H1 (cell line): ENCODE data around the gene BLCAP. TPM values are rescaled to one million over a fixed set of nuclear protein-coding genes. Genes with fewer than 3 reads are reported as not detected.

ENCODE experiments used
- CTCF ChIA-PET: fragments of 300-600 bp; sonication (Branson Sonifier 250); formaldehyde crosslinking; loops from one replicate; lab custom pipeline; 2021; ENCODE audit not compliant: partially characterized antibody; lab: Charles Lee
- POLR2A ChIA-PET: fragments of 300-600 bp; sonication (Branson Sonifier 250); formaldehyde crosslinking; loops from one replicate; lab custom pipeline; 2021; ENCODE audit warnings: inconsistent platforms; ENCODE audit not compliant: partially characterized antibody; lab: Charles Lee
- DNase-seq, 2 experiments: peaks; one replicate each; pipeline versions ENCODE4 v3.0.0 to v3.0.0-alpha.2; 2010 to 2022; ENCODE audit warnings: low spot score in 2 of 2, low read depth in 1 of 2, mixed read lengths in 1 of 2
- FAIRE-seq: peaks from 2 replicates; lab custom pipeline; 2011; peaks lifted over from hg19 to GRCh38; lab: Jason Lieb, UNC
- H2AFZ ChIP-seq: 2 replicates; pipeline ENCODE4 v1.8.1; 2012; ENCODE audit warnings: low read length, inconsistent platforms
- H2AK5ac ChIP-seq: 2 replicates; pipeline ENCODE4 v1.6.1; 2013; ENCODE audit warnings: low read depth, low read length
- H2BK120ac ChIP-seq: replicated peaks from 2 replicates; pipeline ENCODE3; 2013; ENCODE audit warnings: low read depth, low read length, inconsistent platforms
- H2BK12ac ChIP-seq: 2 replicates; pipeline ENCODE4 v1.6.1; 2013; ENCODE audit warnings: low read depth, low read length
- H2BK15ac ChIP-seq: 2 replicates; pipeline ENCODE4 v1.6.1; 2013; ENCODE audit warnings: low read length
- H2BK20ac ChIP-seq: 2 replicates; pipeline ENCODE4 v1.6.1; 2013; ENCODE audit warnings: low read length
- H2BK5ac ChIP-seq: 2 replicates; pipeline ENCODE4 v1.6.1; 2013; ENCODE audit warnings: low read depth, low read length
- H3K14ac ChIP-seq: 2 replicates; pipeline ENCODE4 v1.6.1; 2013; ENCODE audit warnings: inconsistent platforms; ENCODE audit not compliant: insufficient read length
- H3K18ac ChIP-seq: 2 replicates; pipeline ENCODE4 v1.6.1; 2013; ENCODE audit warnings: low read length; ENCODE audit errors: extremely low read depth
- H3K23ac ChIP-seq: 2 replicates; pipeline ENCODE4 v1.6.1; 2013; ENCODE audit warnings: inconsistent platforms; ENCODE audit not compliant: insufficient read length
- H3K23me2 ChIP-seq: 2 replicates; pipeline ENCODE4 v1.6.1; 2013; ENCODE audit warnings: low read depth, low read length
- H3K27ac ChIP-seq: 2 replicates; pipeline ENCODE4 v1.6.1; 2011; ENCODE audit warnings: low read depth, low read length, inconsistent platforms
- H3K27me3 ChIP-seq, 4 experiments: replicated peaks in 1 of 4; 1 replicate in 1 of 4; 2 replicates in 3 of 4; pipeline versions ENCODE4 v1.6.1 to v1.8.1; 2011 to 2013; ENCODE audit warnings: low read length in 3 of 4, mild to moderate bottlenecking in 3 of 4, inconsistent platforms in 2 of 4, mixed read lengths in 2 of 4, moderate library complexity in 1 of 4; ENCODE audit not compliant: control insufficient read depth in 3 of 4, insufficient read depth in 3 of 4; ENCODE audit errors: extremely low read depth in 1 of 4
- H3K36me3 ChIP-seq, 4 experiments: 2 replicates each; pipeline versions ENCODE4 v1.6.1 to v1.8.1; 2011 to 2013; ENCODE audit warnings: mild to moderate bottlenecking in 4 of 4, low read length in 3 of 4, moderate library complexity in 2 of 4, control low read depth in 1 of 4, inconsistent platforms in 1 of 4; ENCODE audit not compliant: insufficient read depth in 4 of 4, control insufficient read depth in 2 of 4
- H3K4ac ChIP-seq: replicated peaks from 2 replicates; pipeline ENCODE3; 2013; ENCODE audit warnings: low read length, low read depth, mixed read lengths, inconsistent platforms; ENCODE audit not compliant: insufficient read length
- H3K4me1 ChIP-seq, 4 experiments: replicated peaks in 1 of 4; 1 replicate in 1 of 4; 2 replicates in 3 of 4; pipeline versions ENCODE4 v1.6.1 to v1.8.1; 2011 to 2013; ENCODE audit warnings: low read length in 3 of 4, inconsistent platforms in 2 of 4, mixed read lengths in 1 of 4; ENCODE audit not compliant: insufficient read depth in 4 of 4, control insufficient read depth in 3 of 4
- H3K4me2 ChIP-seq, 2 experiments: 2 replicates each; pipeline versions ENCODE4 v1.6.1 to v1.8.1; 2011 to 2013; ENCODE audit warnings: low read depth in 2 of 2, low read length in 2 of 2, control low read depth in 1 of 2, inconsistent platforms in 1 of 2, mild to moderate bottlenecking in 1 of 2; ENCODE audit not compliant: insufficient read depth in 1 of 2
- H3K4me3 ChIP-seq, 4 experiments: fragments of 200-600, 300-600 bp in 1 of 4; sonication (generic), shearing (Covaris generic), sonication (Bioruptor Twin) in 1 of 4; 2 replicates each; pipeline versions ENCODE4 v1.5.1 to v1.8.1; 2011 to 2016; ENCODE audit warnings: low read length in 4 of 4, low read depth in 3 of 4, control low read depth in 2 of 4, inconsistent platforms in 2 of 4, mild to moderate bottlenecking in 2 of 4, mixed read lengths in 1 of 4, moderate library complexity in 1 of 4; ENCODE audit not compliant: insufficient read depth in 2 of 4; ENCODE audit errors: extremely low read depth in 1 of 4
- H3K56ac ChIP-seq: replicated peaks from 2 replicates; pipeline ENCODE3; 2013; ENCODE audit warnings: low read depth, mild to moderate bottlenecking, mixed read lengths, low read length, inconsistent platforms; ENCODE audit not compliant: insufficient read length
- H3K79me1 ChIP-seq: 2 replicates; pipeline ENCODE4 v1.6.1; 2013; ENCODE audit warnings: low read depth, low read length, control low read depth
- H3K79me2 ChIP-seq, 2 experiments: 2 replicates each; pipeline versions ENCODE4 v1.6.1 to v1.8.1; 2012 to 2013; ENCODE audit warnings: low read length in 2 of 2, mild to moderate bottlenecking in 2 of 2, inconsistent platforms in 1 of 2; ENCODE audit not compliant: insufficient read depth in 2 of 2, control insufficient read depth in 1 of 2
- H3K9ac ChIP-seq, 4 experiments: replicated peaks in 1 of 4; 1 replicate in 1 of 4; 2 replicates in 3 of 4; pipeline versions ENCODE4 v1.6.1 to v1.8.1; 2011 to 2013; ENCODE audit warnings: low read depth in 3 of 4, low read length in 3 of 4, control low read depth in 2 of 4, mild to moderate bottlenecking in 2 of 4, moderate library complexity in 2 of 4, inconsistent platforms in 1 of 4; ENCODE audit errors: extremely low read depth in 1 of 4
- H3K9me3 ChIP-seq, 2 experiments: 2 replicates each; pipeline versions ENCODE4 v1.6.1 to v1.8.1; 2012 to 2013; ENCODE audit warnings: mild to moderate bottlenecking in 2 of 2, moderate library complexity in 2 of 2, control low read depth in 1 of 2, inconsistent platforms in 1 of 2, low read depth in 1 of 2, low read length in 1 of 2, mixed read lengths in 1 of 2; ENCODE audit not compliant: insufficient read depth in 2 of 2
- H4K20me1 ChIP-seq, 2 experiments: replicated peaks in 1 of 2; 2 replicates each; pipeline versions ENCODE3 to v1.8.1; 2011 to 2013; ENCODE audit warnings: inconsistent platforms in 2 of 2, low read length in 2 of 2, mild to moderate bottlenecking in 1 of 2; ENCODE audit not compliant: insufficient read depth in 2 of 2, control insufficient read depth in 1 of 2
- H4K5ac ChIP-seq: 2 replicates; pipeline ENCODE4 v1.6.1; 2013; ENCODE audit warnings: low read length, low read depth, mixed read lengths, inconsistent platforms; ENCODE audit not compliant: insufficient read length
- H4K8ac ChIP-seq: 2 replicates; pipeline ENCODE4 v1.8.0; 2013; ENCODE audit warnings: mild to moderate bottlenecking, moderate library complexity, low read length, inconsistent platforms; ENCODE audit not compliant: insufficient read depth; ENCODE audit errors: extremely low read depth
- H4K91ac ChIP-seq: replicated peaks from 2 replicates; pipeline ENCODE3; 2013; ENCODE audit warnings: low read length, mixed read lengths, inconsistent platforms; ENCODE audit not compliant: insufficient read length
- BRCA1 ChIP-seq: IDR thresholded peaks from 2 replicates; pipeline ENCODE4 v1.6.1; 2012; ENCODE audit warnings: low read depth, low read length, improper control_type of control experiment
- CBX5 ChIP-seq: fragments of 300-800, 300-1000 bp; sonication (generic); IDR thresholded peaks from 2 replicates; pipeline ENCODE4 v1.7.1; 2016; ENCODE audit warnings: antibody characterized with exemption, low read length, low read depth
- EP300 ChIP-seq, 2 experiments: IDR thresholded peaks; 1 replicate in 1 of 2; 2 replicates in 1 of 2; pipeline ENCODE4 v1.6.1; 2011 to 2012; ENCODE audit warnings: low read depth in 2 of 2, low read length in 2 of 2, mild to moderate bottlenecking in 2 of 2, borderline replicate concordance in 1 of 2, inconsistent platforms in 1 of 2, moderate library complexity in 1 of 2
- GTF2F1 ChIP-seq: IDR thresholded peaks from 2 replicates; pipeline ENCODE4 v1.6.1; 2012; ENCODE audit warnings: low read depth, low read length, improper control_type of control experiment, borderline replicate concordance
- KDM1A ChIP-seq: fragments of 200-600, 300-600 bp; sonication (generic); IDR thresholded peaks from 2 replicates; pipeline ENCODE4 v1.7.1; 2016; ENCODE audit warnings: mild to moderate bottlenecking, low read length, borderline replicate concordance
- KDM4A ChIP-seq: IDR thresholded peaks from one replicate; pipeline ENCODE4 v1.7.1; 2012; ENCODE audit warnings: low read depth, mild to moderate bottlenecking, moderate library complexity, low read length, inconsistent platforms; ENCODE audit not compliant: severe bottlenecking
- PHF8 ChIP-seq: fragments of 200-600 bp; sonication (generic); conservative IDR thresholded peaks from 2 replicates; pipeline ENCODE4 v1.7.1; 2012; ENCODE audit warnings: low read depth, mild to moderate bottlenecking, inconsistent platforms, low read length, moderate library complexity
- POLR2A ChIP-seq, 2 experiments: IDR thresholded peaks; 1 replicate in 1 of 2; 2 replicates in 1 of 2; pipeline ENCODE4 v1.6.1; 2011; ENCODE audit warnings: low read depth in 2 of 2, low read length in 2 of 2, mild to moderate bottlenecking in 2 of 2; ENCODE audit errors: control extremely low read depth in 1 of 2
- RAD21 ChIP-seq, 2 experiments: IDR thresholded peaks in 1 of 2; conservative IDR thresholded peaks in 1 of 2; 2 replicates each; pipeline ENCODE4 v1.6.1; 2011; ENCODE audit warnings: low read depth in 2 of 2, low read length in 2 of 2, improper control_type of control experiment in 1 of 2, inconsistent platforms in 1 of 2, mild to moderate bottlenecking in 1 of 2, moderate library complexity in 1 of 2
- SAP30 ChIP-seq: fragments of 300-600 bp; sonication (generic); IDR thresholded peaks from 2 replicates; pipeline ENCODE4 v1.7.1; 2012; ENCODE audit warnings: low read length, moderate library complexity, mild to moderate bottlenecking, inconsistent platforms; ENCODE audit not compliant: insufficient read depth, insufficient replicate concordance
- SIX5 ChIP-seq: IDR thresholded peaks from 2 replicates; pipeline ENCODE4 v1.6.1; 2011; ENCODE audit warnings: mild to moderate bottlenecking, low read depth, low read length
- SP1 ChIP-seq: IDR thresholded peaks from 2 replicates; pipeline ENCODE4 v1.6.1; 2011; ENCODE audit warnings: low read depth, low read length
- TCF12 ChIP-seq: IDR thresholded peaks from 2 replicates; pipeline ENCODE4 v1.6.1; 2011; ENCODE audit warnings: low read depth, mild to moderate bottlenecking, low read length
- WGBS, 2 experiments: shearing (Covaris generic) in 1 of 2; methylation state at CpG; one replicate each; pipeline versions ENCODE4 v1.1.6 to v1.1.7; 2013 to 2015; ENCODE audit warnings: low lambda C conversion rate in 2 of 2, mixed read lengths in 2 of 2, inconsistent platforms in 1 of 2, low coverage in 1 of 2, missing lambda C conversion rate in 1 of 2; ENCODE audit not compliant: insufficient replicate concordance in 2 of 2, insufficient coverage in 1 of 2, insufficient read length in 1 of 2; ENCODE audit errors: extremely low coverage in 1 of 2, missing lambda C conversion rate in 1 of 2; 5-methylcytosine and 5-hydroxymethylcytosine counted together
- polyA plus RNA-seq, 7 experiments: library from polyadenylated mRNA; depleted of rRNA in 3 of 7; stranded (reverse) in 5 of 7; unstranded in 2 of 7; fragments of >200 nt in 5 of 7; fragments of 200-250 nt in 2 of 7; gene quantifications; 1 replicate in 5 of 7; 2 replicates in 1 of 7; 4 replicates in 1 of 7; pipeline versions ENCODE4 v1.2.1 to v1.2.3, GENCODE V29; 2011 to 2013; ENCODE audit warnings: missing spikeins in 2 of 7, mixed read lengths in 2 of 7
- total RNA-seq: library from RNA; stranded (reverse); fragmentation: NEBNext Ultra II Directional; extraction: Animal tissue kit (Norgen Biotek cat#: 25700); gene quantifications from 2 replicates; pipeline ENCODE4 v1.2.1, GENCODE V29; 2021
- TF ChIP-seq, protein P1 (sequence below): IDR thresholded peaks from 2 replicates; pipeline ENCODE4 v1.6.1; 2012; ENCODE audit warnings: inconsistent platforms

Gene BLCAP
- total and polyA plus RNA-seq, 2 of the 8 experiments (the other 6 are each of a cell fraction or from before 2014, with no cell fraction given) = 60.3 to 72.2 TPM

DNA sequence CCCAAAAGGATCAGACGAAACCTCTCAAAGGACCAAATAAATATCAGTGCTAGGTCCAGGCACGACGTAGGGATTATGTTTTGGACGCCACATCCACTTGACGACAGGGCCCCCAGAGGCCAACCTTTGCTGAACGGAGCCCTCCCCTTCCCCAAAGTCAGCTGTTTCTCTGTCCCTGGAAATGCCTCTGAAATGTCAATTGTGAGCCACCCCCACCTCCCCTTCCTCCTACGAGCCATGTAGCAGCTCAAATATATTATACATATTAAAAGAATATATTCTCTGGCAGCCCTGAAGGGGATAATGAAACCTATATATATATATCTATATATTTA is 39.6 kb upstream of the BLCAP start:
- H4K8ac ChIP-seq = no peak overlapping the region
- POLR2A ChIA-PET = no interaction called here
- peak overlapping the region; percentile 83 for H2AK5ac ChIP-seq
- no peak overlapping the region for H3K56ac ChIP-seq
- peak overlapping the region; percentile 68 for H2BK5ac ChIP-seq
- no peak overlapping the region for H4K5ac ChIP-seq
- no peaks in the 10 kb centered on the region for H3K36me3 ChIP-seq
- no peak overlapping the region for H3K9ac ChIP-seq
- no peak overlapping the region for H3K23ac ChIP-seq
- peaks cover 2% of the 10 kb centered on the region; the same call in 1 of the 2 replicates for H3K23me2 ChIP-seq
- no peak overlapping the region for H3K27ac ChIP-seq
- H2BK120ac ChIP-seq = no peak overlapping the region
- 40% methylated on average over 7 of the region's 7 CpGs; no CpG with 5 or more reads in 1 of the 2 experiments for WGBS, 2 experiments
- H3K27me3 ChIP-seq = peaks cover 0 to 13% (median 5%) of the 10 kb centered on the region in 4 experiments; a peak in 5 of 7 replicates
- H3K14ac ChIP-seq = no peak overlapping the region
- peak overlapping the region; percentile 71 for H3K18ac ChIP-seq
- no peaks in the 10 kb centered on the region for H3K9me3 ChIP-seq
- no peak for DNase-seq
- peak overlapping the region; percentile 58 to 85 for H3K4me2 ChIP-seq
- H3K79me2 ChIP-seq = no peaks in the 10 kb centered on the region
- no peak overlapping the region; the same call in 1 of the 2 replicates for H2BK20ac ChIP-seq
- no peak for FAIRE-seq
- no peaks in the 10 kb centered on the region for H3K79me1 ChIP-seq
- peak overlapping the region; percentile 1 for H4K91ac ChIP-seq
- peaks cover 4 to 17% (median 8%) of the 10 kb centered on the region in 4 experiments; a peak in 6 of 7 replicates for H3K4me1 ChIP-seq
- H4K20me1 ChIP-seq = no peaks in the 10 kb centered on the region
- no peak overlapping the region for H2BK15ac ChIP-seq
- peak overlapping the region; percentile 97; the same call in 1 of the 2 replicates for H2BK12ac ChIP-seq
- CTCF ChIA-PET = interaction anchor here (0.6 to 5.6 kb wide), 8 partner anchors 7 to 426 kb away, joined by 3 to 55 read pairs (median 4); no protein-coding TSS in a partner anchor
- H2AFZ ChIP-seq = no peak overlapping the region
- no peak overlapping the region for H3K4ac ChIP-seq
- peak overlapping the region in 3 of 4 experiments; percentile 1 to 58 (median 27); a peak in 5 of 8 replicates for H3K4me3 ChIP-seq
- TF ChIP-seq SIX5 (no peak), KDM1A (no peak), SP1 (no peak), TCF12 (no peak), POLR2A (IDR thresholded peaks at IDR 0.05; ENCODE audit: control extremely low read depth in 1 of 2, low read depth in 2 of 2, low read length in 2 of 2) (no peak), CBX5 (no peak), EP300 (IDR thresholded peaks at IDR 0.05; ENCODE audit: borderline replicate concordance in 1 of 2, low read depth in 2 of 2, low read length in 2 of 2) (no peak), RAD21 (IDR thresholded peaks at IDR 0.05 in 1 of 2, conservative IDR thresholded peaks at IDR 0.05 in 1 of 2; ENCODE audit: low read depth in 2 of 2, low read length in 2 of 2) (no peak), PHF8 (no peak), GTF2F1 (no peak), SAP30 (no peak), KDM4A (no peak), BRCA1 (no peak)
- TF ChIP-seq, protein P1, sequence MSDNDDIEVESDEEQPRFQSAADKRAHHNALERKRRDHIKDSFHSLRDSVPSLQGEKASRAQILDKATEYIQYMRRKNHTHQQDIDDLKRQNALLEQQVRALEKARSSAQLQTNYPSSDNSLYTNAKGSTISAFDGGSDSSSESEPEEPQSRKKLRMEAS = no peak
